ENCODE measurements around the gene TENT5C.

TENT5C gene

GRCh38 chr1:117615474-117615873 lies 9.6 kb downstream of the TENT5C start:
- TF ChIP-seq CTCF (IDR thresholded peaks at IDR 0.05; ENCODE audit: insufficient read depth, low read length, missing control alignments), result no peak
- CTCF ChIA-PET, result interaction anchor here (1.0 kb wide), 1 partner anchor 138 kb away, joined by 3 read pairs; no protein-coding TSS in a partner anchor
- no peak overlapping the region for H3K4me3 ChIP-seq (ENCODE audit: low read depth, low read length)
- POLR2A ChIA-PET, result interaction anchor here (0.7 kb wide), 1 partner anchor 44 kb away, joined by 3 read pairs; no protein-coding TSS in a partner anchor
- no peak for DNase-seq (ENCODE audit: low read depth, low spot score)

- no peak for DNase-seq (ENCODE audit: low read depth, low spot score)
- POLR2A ChIA-PET, result no interaction called here
- no peak overlapping the region for H3K4me3 ChIP-seq (ENCODE audit: low read depth, low read length)
- CTCF ChIA-PET, result no interaction called here
- TF ChIP-seq CTCF (IDR thresholded peaks at IDR 0.05; ENCODE audit: insufficient read depth, low read length, missing control alignments), result no peak
These were observed 10.5 kb downstream of the TENT5C start for GRCh38 chr1:117616356-117616755.

- no peak for DNase-seq (ENCODE audit: low read depth, low spot score)
- no peak for TF ChIP-seq CTCF (IDR thresholded peaks at IDR 0.05; ENCODE audit: insufficient read depth, low read length, missing control alignments)
- POLR2A ChIA-PET, result no interaction called here
- H3K4me3 ChIP-seq (ENCODE audit: low read depth, low read length), result no peak overlapping the region
- CTCF ChIA-PET, result no interaction called here
These were observed 11.1 kb downstream of the TENT5C start for GRCh38 chr1:117616967-117617366.

- ChIA-PET POLR2A (no interaction called here), CTCF (no interaction called here)
- no peak for DNase-seq (ENCODE audit: low read depth, low spot score)
- TF ChIP-seq CTCF (IDR thresholded peaks at IDR 0.05; ENCODE audit: insufficient read depth, low read length, missing control alignments), result no peak
- H3K4me3 ChIP-seq (ENCODE audit: low read depth, low read length), result no peak overlapping the region
These were observed 12.7 kb downstream of the TENT5C start for GRCh38 chr1:117618450-117619122.

- ChIA-PET POLR2A (no interaction called here), CTCF (no interaction called here)
- H3K4me3 ChIP-seq (ENCODE audit: low read depth, low read length), result no peak overlapping the region
- DNase-seq (ENCODE audit: low read depth, low spot score), result no peak
- TF ChIP-seq CTCF (IDR thresholded peaks at IDR 0.05; ENCODE audit: insufficient read depth, low read length, missing control alignments), result no peak
These were observed 14.6 kb downstream of the TENT5C start for GRCh38 chr1:117620440-117620839.

GRCh38 chr1:117621316-117621715 lies 15.5 kb downstream of the TENT5C start:
- DNase-seq (ENCODE audit: low read depth, low spot score), result no peak
- POLR2A ChIA-PET, result no interaction called here

More at GRCh38 chr1:117621316-117621715, 15.5 kb downstream of the TENT5C start:
- CTCF ChIA-PET, result interaction anchor here (1.1 kb wide), 1 partner anchor 50 kb away, joined by 3 read pairs; no protein-coding TSS in a partner anchor
- no peak for TF ChIP-seq CTCF (IDR thresholded peaks at IDR 0.05; ENCODE audit: insufficient read depth, low read length, missing control alignments)
- no peak overlapping the region for H3K4me3 ChIP-seq (ENCODE audit: low read depth, low read length)

Data from AG04449 (cell line).